GM12873 (cell line): ENCODE data around the gene ELAVL1.
A peak's percentile ranks its signal among the peaks of the same experiment; 100 is the strongest.

ENCODE experiments used
- CTCF ChIP-seq: IDR thresholded peaks from 2 replicates; pipeline ENCODE4 v1.5.1; 2012; ENCODE audit warnings: low read depth, mild to moderate bottlenecking, moderate library complexity, low read length, control low read depth; ENCODE audit not compliant: insufficient read depth; ENCODE audit errors: missing control alignments

The ELAVL1 gene

GRCh38 chr19:7928741-7929701 is 76.4 kb downstream of the ELAVL1 start:
- peak; percentile 68 for TF ChIP-seq CTCF

- no peak for TF ChIP-seq CTCF
Measured at GRCh38 chr19:7928334-7928706, 77.1 kb downstream of the ELAVL1 start.

GRCh38 chr19:7927605-7928333 is 77.7 kb downstream of the ELAVL1 start:
- TF ChIP-seq CTCF, result no peak

- TF ChIP-seq CTCF, result no peak
Measured at GRCh38 chr19:7926727-7927604, 78.5 kb downstream of the ELAVL1 start.

GRCh38 chr19:7926021-7926726 is 79.3 kb downstream of the ELAVL1 start, which contains the start of gene CTXN1:
TSS of gene CTXN1 (minus strand) at chr19:7926135. CDS start at chr19:7925538, 597 bp downstream.
- no peak for TF ChIP-seq CTCF

GRCh38 chr19:7925171-7925851 is 80.1 kb downstream of the ELAVL1 start:
- TF ChIP-seq CTCF, result peak; percentile 89
